ENCODE results near the gene LGR4. TPM values are rescaled to one million over a fixed set of nuclear protein-coding genes. Genes with fewer than 3 reads are reported as not detected.

Gene LGR4
- total and polyA plus RNA-seq, 2 of the 13 experiments (the other 11 are each of a cell fraction or from before 2014, with no cell fraction given) = 42.1 to 68.7 TPM

- TF ChIP-seq NFAT5 (CRISPR knock-in tag; IDR thresholded peaks at IDR 0.05) = no peak
- no peak for TF ChIP-seq ZNF354B (CRISPR knock-in tag; IDR thresholded peaks at IDR 0.05)
- TF ChIP-seq RCOR2 (CRISPR knock-in tag; IDR thresholded peaks at IDR 0.05) = 0 out of 2 replicates have a peak, but pooled peaks have one; percentile 14
- no peak for TF ChIP-seq ZSCAN31 (CRISPR knock-in tag; IDR thresholded peaks at IDR 0.05; ENCODE audit: low read depth)
- 0 out of 2 replicates have a peak, but pooled peaks have one; percentile 21 for TF ChIP-seq FOXA3 (CRISPR knock-in tag; IDR thresholded peaks at IDR 0.05)
- TF ChIP-seq ESRRA (CRISPR knock-in tag; IDR thresholded peaks at IDR 0.05; ENCODE audit: low read depth) = no peak
- peak; percentile 63 for TF ChIP-seq SAP130 (CRISPR knock-in tag; IDR thresholded peaks at IDR 0.05; ENCODE audit: low read depth)
- no peak for TF ChIP-seq SMC3 (IDR thresholded peaks at IDR 0.05; ENCODE audit: low read length)
- TF ChIP-seq GPBP1L1 (CRISPR knock-in tag; IDR thresholded peaks at IDR 0.05) = no peak
Measured at GRCh38 chr11:27392278-27393114, 80.1 kb downstream of the LGR4 start (continued).

All from HepG2 (cell line).